ENCODE measurements around the gene FPR2. TPM values are rescaled to one million over a fixed set of nuclear protein-coding genes. Genes with fewer than 3 reads are reported as not detected.
A peak's percentile ranks its signal among the peaks of the same experiment; 100 is the strongest.

Gene FPR2
- total and polyA plus RNA-seq, 4 donors = 0.79 to 234 (median 28.8) TPM

DNA sequence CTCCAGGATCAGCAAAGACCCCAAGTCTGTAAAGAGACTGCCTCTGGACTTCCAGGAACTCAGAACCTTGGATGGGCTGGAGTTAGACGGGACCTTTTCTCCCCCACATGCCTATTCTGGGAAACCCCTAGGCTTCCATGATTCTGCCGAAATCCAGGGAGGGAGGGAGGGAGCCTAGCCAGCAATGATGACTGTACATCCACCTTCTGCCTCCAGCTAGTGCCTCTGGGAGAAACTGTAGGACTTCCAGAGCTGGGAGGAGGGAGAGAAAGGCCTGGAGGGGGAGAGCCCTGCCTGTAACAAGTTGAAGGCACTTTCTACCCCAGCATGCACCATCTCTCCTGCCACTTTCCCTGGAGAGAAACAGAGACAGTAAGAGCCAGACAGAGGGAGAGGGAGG, 31.2 kb upstream of the FPR2 start:
- Histone ChIP-seq H3K27me3 (ENCODE audit: control insufficient read depth in 3 of 3, insufficient read depth in 3 of 3, low read length in 2 of 3) (peaks cover 2 to 12% (median 3%) of the 10 kb centered on the region in 3 donors), H3K36me3 (ENCODE audit: control insufficient read depth in 4 of 4, insufficient read depth in 4 of 4, low read length in 4 of 4) (no peaks in the 10 kb centered on the region), H3K4me3 (no peak overlapping the region), H3K4me1 (ENCODE audit: control insufficient read depth in 5 of 5, insufficient read depth in 5 of 5, low read length in 5 of 5) (no peaks in the 10 kb centered on the region), H3K9ac (ENCODE audit: insufficient read depth in 1 of 2, low read length in 2 of 2) (no peak overlapping the region), H3K27ac (ENCODE audit: low read depth in 1 of 2, low read length in 1 of 2) (no peak overlapping the region), H3K9me3 (ENCODE audit: control insufficient read depth in 4 of 4, insufficient read depth in 3 of 4, low read length in 3 of 4) (peaks cover 0 to 13% (median 0%) of the 10 kb centered on the region in 4 donors)
- ATAC-seq (ENCODE audit: insufficient read depth, low FRiP score) (no peak), DNase-seq (no peak)
- TF ChIP-seq, protein P1, sequence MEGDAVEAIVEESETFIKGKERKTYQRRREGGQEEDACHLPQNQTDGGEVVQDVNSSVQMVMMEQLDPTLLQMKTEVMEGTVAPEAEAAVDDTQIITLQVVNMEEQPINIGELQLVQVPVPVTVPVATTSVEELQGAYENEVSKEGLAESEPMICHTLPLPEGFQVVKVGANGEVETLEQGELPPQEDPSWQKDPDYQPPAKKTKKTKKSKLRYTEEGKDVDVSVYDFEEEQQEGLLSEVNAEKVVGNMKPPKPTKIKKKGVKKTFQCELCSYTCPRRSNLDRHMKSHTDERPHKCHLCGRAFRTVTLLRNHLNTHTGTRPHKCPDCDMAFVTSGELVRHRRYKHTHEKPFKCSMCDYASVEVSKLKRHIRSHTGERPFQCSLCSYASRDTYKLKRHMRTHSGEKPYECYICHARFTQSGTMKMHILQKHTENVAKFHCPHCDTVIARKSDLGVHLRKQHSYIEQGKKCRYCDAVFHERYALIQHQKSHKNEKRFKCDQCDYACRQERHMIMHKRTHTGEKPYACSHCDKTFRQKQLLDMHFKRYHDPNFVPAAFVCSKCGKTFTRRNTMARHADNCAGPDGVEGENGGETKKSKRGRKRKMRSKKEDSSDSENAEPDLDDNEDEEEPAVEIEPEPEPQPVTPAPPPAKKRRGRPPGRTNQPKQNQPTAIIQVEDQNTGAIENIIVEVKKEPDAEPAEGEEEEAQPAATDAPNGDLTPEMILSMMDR (IDR thresholded peaks at IDR 0.05; ENCODE audit: control extremely low read depth, extremely low read depth) = no peak
- WGBS, 2 donors = 65 to 90% methylated on average over 2 of the region's 2 CpGs

DNA sequence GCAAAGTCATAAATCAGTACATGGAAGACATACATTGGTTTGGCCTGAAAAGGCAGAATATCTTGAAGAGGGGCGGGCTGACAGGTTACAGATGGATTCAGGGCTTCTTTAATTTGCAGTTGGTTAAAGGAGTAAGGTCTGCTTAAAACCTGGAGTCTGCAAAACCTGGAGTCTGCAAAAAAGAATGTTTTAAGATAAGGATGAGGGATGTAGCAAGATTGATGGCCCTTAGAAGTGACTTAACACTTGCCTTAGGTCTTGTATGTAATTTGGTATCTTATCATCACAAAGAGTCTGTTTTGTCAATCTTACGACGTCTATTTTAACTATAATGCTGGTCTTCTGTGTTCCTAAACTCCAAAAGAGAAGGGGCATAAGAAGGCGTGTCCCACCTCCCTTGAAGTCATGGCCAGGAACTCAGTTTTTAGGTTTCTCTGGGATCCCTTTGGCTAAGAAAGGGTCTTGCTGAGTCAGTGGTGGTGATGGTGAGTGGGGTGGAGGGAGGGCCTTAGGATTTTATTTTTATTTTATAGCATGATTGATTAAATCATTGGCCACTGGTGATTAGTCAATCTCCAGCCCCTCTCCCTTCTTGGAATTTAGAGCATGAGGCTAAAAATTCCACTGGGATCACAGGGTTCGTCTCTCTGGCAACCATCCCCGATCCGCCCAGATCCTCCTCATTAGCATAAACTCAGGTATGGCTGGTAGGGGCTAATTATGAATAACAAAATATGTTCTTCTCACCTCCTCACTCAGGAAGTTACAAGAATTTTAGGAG, 27.0 kb upstream of the FPR2 start:
- Histone ChIP-seq H3K4me3 (no peak overlapping the region), H3K9ac (ENCODE audit: insufficient read depth in 1 of 2, low read length in 2 of 2) (no peak overlapping the region), H3K9me3 (ENCODE audit: control insufficient read depth in 4 of 4, insufficient read depth in 3 of 4, low read length in 3 of 4) (peaks cover 0 to 11% (median 0%) of the 10 kb centered on the region in 4 donors), H3K27ac (ENCODE audit: low read depth in 1 of 2, low read length in 1 of 2) (no peak overlapping the region), H3K4me1 (ENCODE audit: control insufficient read depth in 5 of 5, insufficient read depth in 5 of 5, low read length in 5 of 5) (no peaks in the 10 kb centered on the region), H3K36me3 (ENCODE audit: control insufficient read depth in 4 of 4, insufficient read depth in 4 of 4, low read length in 4 of 4) (no peaks in the 10 kb centered on the region), H3K27me3 (ENCODE audit: control insufficient read depth in 3 of 3, insufficient read depth in 3 of 3, low read length in 2 of 3) (peaks cover under 1 to 2% (median 1%) of the 10 kb centered on the region in 3 donors)
- DNase-seq (no peak), ATAC-seq (ENCODE audit: insufficient read depth, low FRiP score) (no peak)
- 60 to 78% methylated on average over 7 of the region's 7 CpGs for WGBS, 2 donors
- TF ChIP-seq, protein P1 (IDR thresholded peaks at IDR 0.05; ENCODE audit: control extremely low read depth, extremely low read depth) = no peak

DNA sequence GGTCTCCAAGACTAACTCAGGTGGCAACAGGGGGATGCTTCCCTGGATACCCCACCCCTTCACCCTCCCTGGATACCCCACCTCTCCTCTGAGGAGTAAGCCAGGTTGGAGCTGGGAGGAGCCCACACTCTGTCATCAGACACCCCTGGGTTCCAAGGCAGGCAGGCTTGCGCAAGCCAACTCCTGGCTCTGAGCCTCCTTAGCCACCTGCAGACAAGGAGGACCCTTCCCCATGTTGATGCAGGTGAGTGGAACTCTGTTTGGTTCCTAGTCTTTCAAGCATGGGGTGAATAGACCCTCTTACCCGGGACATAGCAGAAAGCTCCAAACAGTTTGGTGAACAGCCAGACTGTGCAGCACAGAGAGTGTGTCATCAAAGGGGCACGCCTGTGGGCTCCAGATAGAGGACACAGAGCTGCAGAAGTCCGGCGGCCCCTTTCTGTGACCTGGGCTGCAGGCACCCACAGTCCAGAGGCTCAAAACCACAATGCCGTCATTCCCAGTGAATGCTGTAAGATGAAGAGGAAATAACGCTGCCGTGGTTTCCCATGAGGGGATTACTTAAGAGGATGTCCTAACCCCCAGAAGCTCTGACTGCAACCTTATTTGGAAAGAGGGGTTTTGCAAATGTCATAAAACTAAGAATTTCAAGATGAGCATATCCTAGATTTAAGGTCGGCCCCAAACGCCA, 25.1 kb upstream of the FPR2 start:
- TF ChIP-seq, protein P1 (IDR thresholded peaks at IDR 0.05; ENCODE audit: control extremely low read depth, extremely low read depth) = no peak
- peak; percentile 62 for ATAC-seq (ENCODE audit: insufficient read depth, low FRiP score)
- Histone ChIP-seq H3K4me1 (ENCODE audit: control insufficient read depth in 5 of 5, insufficient read depth in 5 of 5, low read length in 5 of 5) (no peaks in the 10 kb centered on the region), H3K9me3 (ENCODE audit: control insufficient read depth in 4 of 4, insufficient read depth in 3 of 4, low read length in 3 of 4) (peaks cover 0 to 6% (median 0%) of the 10 kb centered on the region in 4 donors), H3K27me3 (ENCODE audit: control insufficient read depth in 3 of 3, insufficient read depth in 3 of 3, low read length in 2 of 3) (peaks cover 0 to 5% (median 0%) of the 10 kb centered on the region in 3 donors), H3K27ac (ENCODE audit: low read depth in 1 of 2, low read length in 1 of 2) (no peak overlapping the region), H3K9ac (ENCODE audit: insufficient read depth in 1 of 2, low read length in 2 of 2) (no peak overlapping the region), H3K4me3 (no peak overlapping the region), H3K36me3 (ENCODE audit: control insufficient read depth in 4 of 4, insufficient read depth in 4 of 4, low read length in 4 of 4) (no peaks in the 10 kb centered on the region)
- peak in 1 of 3 donors; percentile 25 for DNase-seq
- 30 to 48% methylated on average over 10 of the region's 10 CpGs for WGBS, 2 donors
